ENCODE measurements around the gene ANAPC13. TPM values are rescaled to one million over a fixed set of nuclear protein-coding genes. Genes with fewer than 3 reads are reported as not detected.

Gene ANAPC13
- total RNA-seq, 1 experiment from 2014 or later = 57.0 TPM

DNA sequence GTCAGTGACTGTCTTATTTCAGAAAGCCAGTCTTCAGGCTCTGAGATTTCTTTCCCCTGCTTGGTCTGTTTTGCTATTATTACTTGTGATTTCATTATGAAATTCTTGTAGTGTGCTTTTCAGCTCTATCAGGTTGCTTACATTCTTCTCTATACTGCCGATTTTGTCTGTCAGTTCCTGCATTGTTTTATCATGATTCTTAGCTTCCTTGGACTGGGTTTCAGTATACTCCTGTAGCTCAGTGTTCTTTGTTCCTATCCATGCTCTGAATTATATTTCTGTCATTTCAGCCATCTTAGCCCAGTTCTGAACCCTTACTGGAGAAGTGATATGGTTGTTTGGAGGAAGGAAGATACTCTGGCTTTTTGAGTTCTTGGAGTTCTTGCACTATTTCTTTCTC is 40.5 kb upstream of the ANAPC13 start:
- no peaks in the 10 kb centered on the region for H3K4me1 Mint-ChIP-seq (ENCODE audit: low read depth, unreplicated experiment)
- BruUV-seq (replicated peaks) = no TSS peak
- CTCF ChIA-PET = no interaction called here

DNA sequence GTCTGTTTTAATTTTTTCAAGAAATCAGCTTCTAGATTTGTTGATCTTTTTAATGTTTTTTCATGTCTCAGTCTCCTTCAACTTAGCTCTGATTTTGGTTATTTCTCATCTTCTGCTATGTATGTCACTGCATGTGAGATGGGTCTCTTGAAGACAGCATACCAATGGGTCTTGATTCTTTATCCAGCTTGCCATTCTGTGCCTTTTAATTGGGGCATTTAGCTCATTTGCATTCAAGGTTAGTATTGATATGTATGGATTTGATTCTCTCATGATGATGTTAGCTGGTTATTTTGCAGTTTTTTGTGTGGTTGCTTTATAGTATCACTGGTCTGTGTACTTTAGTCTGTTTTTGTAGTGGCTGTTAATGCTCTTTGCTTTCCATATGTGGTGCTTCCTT is 39.5 kb upstream of the ANAPC13 start:
- no peak overlapping the region for H3K4me3 ChIP-seq (ENCODE audit: low read depth, low read length)
- peaks cover 12% of the 10 kb centered on the region for H3K36me3 Mint-ChIP-seq (ENCODE audit: insufficient read depth, unreplicated experiment)
- TF ChIP-seq, protein P1, sequence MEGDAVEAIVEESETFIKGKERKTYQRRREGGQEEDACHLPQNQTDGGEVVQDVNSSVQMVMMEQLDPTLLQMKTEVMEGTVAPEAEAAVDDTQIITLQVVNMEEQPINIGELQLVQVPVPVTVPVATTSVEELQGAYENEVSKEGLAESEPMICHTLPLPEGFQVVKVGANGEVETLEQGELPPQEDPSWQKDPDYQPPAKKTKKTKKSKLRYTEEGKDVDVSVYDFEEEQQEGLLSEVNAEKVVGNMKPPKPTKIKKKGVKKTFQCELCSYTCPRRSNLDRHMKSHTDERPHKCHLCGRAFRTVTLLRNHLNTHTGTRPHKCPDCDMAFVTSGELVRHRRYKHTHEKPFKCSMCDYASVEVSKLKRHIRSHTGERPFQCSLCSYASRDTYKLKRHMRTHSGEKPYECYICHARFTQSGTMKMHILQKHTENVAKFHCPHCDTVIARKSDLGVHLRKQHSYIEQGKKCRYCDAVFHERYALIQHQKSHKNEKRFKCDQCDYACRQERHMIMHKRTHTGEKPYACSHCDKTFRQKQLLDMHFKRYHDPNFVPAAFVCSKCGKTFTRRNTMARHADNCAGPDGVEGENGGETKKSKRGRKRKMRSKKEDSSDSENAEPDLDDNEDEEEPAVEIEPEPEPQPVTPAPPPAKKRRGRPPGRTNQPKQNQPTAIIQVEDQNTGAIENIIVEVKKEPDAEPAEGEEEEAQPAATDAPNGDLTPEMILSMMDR (IDR thresholded peaks at IDR 0.05; ENCODE audit: insufficient read depth in 1 of 2, low read depth in 1 of 2, low read length in 1 of 2, severe bottlenecking in 1 of 2, unreplicated experiment in 1 of 2) = no peak
- H3K36me3 ChIP-seq (ENCODE audit: control insufficient read depth, insufficient read depth, low read length) = no peaks in the 10 kb centered on the region; the same call in 1 of the 2 replicates
- no peak overlapping the region for H3K27ac Mint-ChIP-seq (ENCODE audit: unreplicated experiment)
- no peaks in the 10 kb centered on the region for H3K27me3 Mint-ChIP-seq (ENCODE audit: insufficient read depth, unreplicated experiment)
- no peak overlapping the region for H3K4me3 Mint-ChIP-seq (ENCODE audit: unreplicated experiment)
- H3K27me3 ChIP-seq (replicated peaks; ENCODE audit: control insufficient read depth, insufficient read depth, low read length) = no peaks in the 10 kb centered on the region
- DNase-seq = no peak
- ChIA-PET POLR2A (no interaction called here), CTCF (no interaction called here)
- H3K4me1 ChIP-seq = no peaks in the 10 kb centered on the region
- no TSS peak for BruUV-seq (replicated peaks)
- peaks cover 48% of the 10 kb centered on the region for H3K9me3 Mint-ChIP-seq (ENCODE audit: unreplicated experiment)
- H3K4me1 Mint-ChIP-seq (ENCODE audit: low read depth, unreplicated experiment) = no peaks in the 10 kb centered on the region
- peaks cover 15% of the 10 kb centered on the region; the same call in 1 of the 2 replicates for H3K9me3 ChIP-seq
- intact Hi-C loops (cut with micrococcal nuclease; ENCODE audit: unreplicated experiment) = no loop called here

More for the DNA sequence above, 40.5 kb upstream of the ANAPC13 start:
- Histone ChIP-seq H3K4me1 (no peaks in the 10 kb centered on the region), H3K36me3 (ENCODE audit: control insufficient read depth, insufficient read depth, low read length) (no peaks in the 10 kb centered on the region; the same call in 1 of the 2 replicates), H3K9me3 (peaks cover 15% of the 10 kb centered on the region; the same call in 1 of the 2 replicates), H3K27me3 (replicated peaks; ENCODE audit: control insufficient read depth, insufficient read depth, low read length) (no peaks in the 10 kb centered on the region), H3K4me3 (ENCODE audit: low read depth, low read length) (no peak overlapping the region)
- Mint-ChIP-seq H3K27ac (ENCODE audit: unreplicated experiment) (no peak overlapping the region), H3K36me3 (ENCODE audit: insufficient read depth, unreplicated experiment) (peaks cover 12% of the 10 kb centered on the region), H3K27me3 (ENCODE audit: insufficient read depth, unreplicated experiment) (no peaks in the 10 kb centered on the region), H3K4me3 (ENCODE audit: unreplicated experiment) (no peak overlapping the region), H3K9me3 (ENCODE audit: unreplicated experiment) (peaks cover 42% of the 10 kb centered on the region)
- no peak for DNase-seq
- POLR2A ChIA-PET = no interaction called here
- intact Hi-C loops (cut with micrococcal nuclease; ENCODE audit: unreplicated experiment) = no loop called here
- TF ChIP-seq, protein P1 (IDR thresholded peaks at IDR 0.05; ENCODE audit: insufficient read depth in 1 of 2, low read depth in 1 of 2, low read length in 1 of 2, severe bottlenecking in 1 of 2, unreplicated experiment in 1 of 2) = no peak

DNA sequence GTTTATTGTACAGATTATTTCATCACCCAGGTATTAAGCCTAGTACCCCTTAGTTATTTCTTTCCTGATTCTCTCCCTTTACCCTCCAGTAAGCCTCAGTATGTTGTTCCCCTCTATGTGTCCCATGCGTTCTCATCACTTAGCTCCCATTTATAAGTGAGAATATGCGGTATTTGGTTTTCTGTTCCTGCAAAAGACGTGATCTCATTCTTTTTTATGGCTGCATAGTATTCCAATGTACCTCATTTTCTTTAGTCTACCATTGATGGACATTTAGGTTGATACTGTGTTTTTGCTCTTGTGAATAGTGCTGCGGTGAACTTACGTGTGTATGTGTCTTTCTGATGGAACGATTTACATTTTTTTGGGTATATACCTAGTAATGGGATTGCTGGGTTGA is 36.8 kb upstream of the ANAPC13 start:
- Histone ChIP-seq H3K4me3 (ENCODE audit: low read depth, low read length) (no peak overlapping the region), H3K4me1 (0 out of 2 replicates have a peak, but pooled peaks cover 3% of the 10 kb centered on the region), H3K27me3 (replicated peaks; ENCODE audit: control insufficient read depth, insufficient read depth, low read length) (no peaks in the 10 kb centered on the region), H3K36me3 (ENCODE audit: control insufficient read depth, insufficient read depth, low read length) (no peaks in the 10 kb centered on the region; the same call in 1 of the 2 replicates), H3K9me3 (peaks cover 24% of the 10 kb centered on the region)
- no TSS peak for BruUV-seq (replicated peaks)
- TF ChIP-seq, protein P1 (IDR thresholded peaks at IDR 0.05; ENCODE audit: insufficient read depth in 1 of 2, low read depth in 1 of 2, low read length in 1 of 2, severe bottlenecking in 1 of 2, unreplicated experiment in 1 of 2) = no peak
- ChIA-PET POLR2A (no interaction called here), CTCF (no interaction called here)
- Mint-ChIP-seq H3K27ac (ENCODE audit: unreplicated experiment) (no peak overlapping the region), H3K9me3 (ENCODE audit: unreplicated experiment) (peaks cover 57% of the 10 kb centered on the region), H3K27me3 (ENCODE audit: insufficient read depth, unreplicated experiment) (no peaks in the 10 kb centered on the region), H3K4me3 (ENCODE audit: unreplicated experiment) (no peak overlapping the region), H3K36me3 (ENCODE audit: insufficient read depth, unreplicated experiment) (peaks cover 12% of the 10 kb centered on the region), H3K4me1 (ENCODE audit: low read depth, unreplicated experiment) (peaks cover 4% of the 10 kb centered on the region)
- intact Hi-C loops (cut with micrococcal nuclease; ENCODE audit: unreplicated experiment) = no loop called here
- no peak for DNase-seq

All from Caco-2 (cell line).